ENCODE measurements around the gene NTRK2.

DNA sequence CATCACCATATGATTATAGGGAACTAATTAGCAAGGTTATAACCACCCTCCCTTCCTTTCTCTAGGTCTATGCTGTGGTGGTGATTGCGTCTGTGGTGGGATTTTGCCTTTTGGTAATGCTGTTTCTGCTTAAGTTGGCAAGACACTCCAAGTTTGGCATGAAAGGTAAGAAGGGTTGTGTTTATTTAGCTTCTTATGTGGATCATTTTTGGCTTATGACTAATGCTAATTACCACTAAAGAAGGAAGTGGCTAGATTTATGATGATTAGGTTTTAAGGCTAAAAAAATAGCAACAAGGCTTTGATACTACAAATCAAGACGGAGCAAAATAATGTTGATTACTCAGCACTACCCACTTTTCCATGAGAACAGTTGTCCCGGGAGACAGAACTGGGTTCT, 82.4 kb downstream of the NTRK2 start:
- TF ChIP-seq EZH2 (IDR thresholded peaks at IDR 0.05; ENCODE audit: borderline replicate concordance, low read length) = no peak
- TF ChIP-seq, protein P1, sequence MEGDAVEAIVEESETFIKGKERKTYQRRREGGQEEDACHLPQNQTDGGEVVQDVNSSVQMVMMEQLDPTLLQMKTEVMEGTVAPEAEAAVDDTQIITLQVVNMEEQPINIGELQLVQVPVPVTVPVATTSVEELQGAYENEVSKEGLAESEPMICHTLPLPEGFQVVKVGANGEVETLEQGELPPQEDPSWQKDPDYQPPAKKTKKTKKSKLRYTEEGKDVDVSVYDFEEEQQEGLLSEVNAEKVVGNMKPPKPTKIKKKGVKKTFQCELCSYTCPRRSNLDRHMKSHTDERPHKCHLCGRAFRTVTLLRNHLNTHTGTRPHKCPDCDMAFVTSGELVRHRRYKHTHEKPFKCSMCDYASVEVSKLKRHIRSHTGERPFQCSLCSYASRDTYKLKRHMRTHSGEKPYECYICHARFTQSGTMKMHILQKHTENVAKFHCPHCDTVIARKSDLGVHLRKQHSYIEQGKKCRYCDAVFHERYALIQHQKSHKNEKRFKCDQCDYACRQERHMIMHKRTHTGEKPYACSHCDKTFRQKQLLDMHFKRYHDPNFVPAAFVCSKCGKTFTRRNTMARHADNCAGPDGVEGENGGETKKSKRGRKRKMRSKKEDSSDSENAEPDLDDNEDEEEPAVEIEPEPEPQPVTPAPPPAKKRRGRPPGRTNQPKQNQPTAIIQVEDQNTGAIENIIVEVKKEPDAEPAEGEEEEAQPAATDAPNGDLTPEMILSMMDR (IDR thresholded peaks at IDR 0.05; ENCODE audit: low read length) = no peak
